Activated T-helper 1 cell treated with anti-CD3 and anti-CD28 coated beads, Interleukin-2, amount 50 U/mL, for 16 hours (primary cell): Measurements from ENCODE around the gene TRANK1.
"Not testable (repeated sequence)": the region's sequence is repeated elsewhere in the genome, so short reads cannot be mapped to it uniquely, and the experiment has no call there.

Source experiments
- DNase-seq, 2 donors: peaks; one replicate each; pipeline ENCODE4 v3.0.0-alpha.2; 2020; ENCODE audit warnings: low read depth in 1 of 2, low spot score in 1 of 2

The TRANK1 gene

DNA sequence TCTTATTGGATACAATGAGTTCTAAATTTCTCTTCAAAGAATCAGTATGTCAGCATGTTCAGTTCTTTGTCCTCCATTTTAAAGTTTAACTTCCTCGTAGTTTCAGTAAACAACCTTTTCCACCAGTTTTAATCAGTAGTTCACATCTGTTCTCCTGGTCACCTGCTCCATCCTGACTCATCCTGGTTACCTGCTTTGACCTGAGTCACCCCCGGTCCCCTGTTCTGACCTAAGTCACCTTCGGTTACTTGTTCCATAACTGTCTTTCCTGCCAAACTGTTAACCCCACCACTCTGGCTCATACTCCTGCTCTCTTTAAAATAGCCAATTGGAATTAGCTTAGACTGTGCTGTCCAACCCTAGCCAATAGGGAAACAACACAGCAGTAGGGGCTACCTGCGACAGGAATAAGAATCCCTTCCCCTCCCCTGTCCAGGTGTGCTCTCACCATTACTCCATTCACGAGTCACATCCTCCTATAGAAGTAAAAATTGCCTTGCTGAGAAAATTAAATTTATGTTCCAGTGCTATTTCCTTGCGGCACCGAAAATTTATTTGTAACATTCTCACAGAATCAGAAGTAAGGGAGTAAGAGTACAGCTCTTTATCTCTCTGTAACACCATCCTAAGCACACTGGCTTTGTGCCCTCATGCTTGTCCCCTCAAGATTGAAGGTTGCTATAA, 23.8 kb downstream of the TRANK1 start:
- no peak for DNase-seq

GRCh38 chr3:36919439-36920160, 25.3 kb downstream of the TRANK1 start:
- no peak for DNase-seq

- no peak for DNase-seq
Observed at GRCh38 chr3:36918050-36918449, 26.8 kb downstream of the TRANK1 start.

DNA sequence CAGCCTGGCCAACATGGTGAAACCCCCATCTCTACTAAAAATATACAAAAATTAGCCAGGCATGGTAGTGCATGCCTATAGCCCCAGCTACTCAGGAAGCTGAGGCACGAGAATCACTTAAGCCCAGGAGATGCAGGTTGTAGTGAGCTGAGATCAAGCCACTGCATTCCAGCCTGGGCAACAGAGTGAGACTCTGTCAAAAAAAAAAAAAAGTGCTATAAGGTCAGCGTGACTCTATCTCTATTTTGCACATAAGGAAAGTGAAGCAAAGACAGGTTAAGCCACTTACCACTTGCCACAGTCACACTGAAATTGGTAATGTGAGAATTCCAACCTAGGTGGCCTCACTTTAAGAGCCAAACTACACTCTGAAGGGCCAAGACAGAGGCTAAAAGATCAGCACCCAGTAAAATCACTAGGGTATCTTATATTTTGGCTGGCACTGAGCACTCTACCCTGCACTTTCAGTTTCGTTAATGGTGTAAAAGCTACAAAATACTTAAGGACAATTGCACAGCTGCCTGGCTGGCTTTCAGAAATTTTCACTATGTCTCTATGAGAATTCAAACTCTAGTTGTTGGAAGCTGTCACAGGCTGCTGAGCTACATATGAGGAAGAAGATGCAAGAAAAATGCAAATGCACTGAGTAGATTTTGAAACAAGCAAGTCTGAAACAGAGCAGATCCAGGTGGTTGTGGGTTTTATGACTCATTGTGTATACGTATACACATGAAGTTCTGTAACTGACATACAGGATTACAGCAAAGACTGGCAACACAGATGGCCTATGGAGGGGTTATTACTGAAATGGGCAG, 32.7 kb downstream of the TRANK1 start:
- no peak for DNase-seq

DNA sequence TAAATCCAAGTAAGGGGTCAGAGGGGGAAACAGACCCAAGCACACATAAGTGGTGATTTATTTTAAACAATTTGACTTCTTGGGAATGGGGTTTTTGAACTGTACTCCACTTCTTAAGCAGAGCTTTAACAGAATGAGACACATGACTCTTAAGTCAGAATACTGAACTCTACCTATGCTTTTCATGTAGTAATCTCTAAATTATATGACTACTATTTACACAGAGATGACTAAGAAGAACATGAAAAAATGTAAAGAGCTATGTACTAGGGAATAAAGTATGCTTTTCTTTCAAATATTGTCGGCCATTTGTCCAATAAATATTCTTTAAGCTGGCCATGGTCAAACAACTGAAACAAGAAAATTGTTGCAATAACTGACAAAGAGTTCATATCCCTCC, 35.2 kb downstream of the TRANK1 start:
- DNase-seq: no peak

GRCh38 chr3:36909181-36909580, 35.7 kb downstream of the TRANK1 start:
- DNase-seq: no peak

GRCh38 chr3:36908647-36909180, 36.1 kb downstream of the TRANK1 start:
- DNase-seq: no peak

GRCh38 chr3:36907911-36908646, 36.8 kb downstream of the TRANK1 start:
- DNase-seq: peak; percentile 34 to 52

DNA sequence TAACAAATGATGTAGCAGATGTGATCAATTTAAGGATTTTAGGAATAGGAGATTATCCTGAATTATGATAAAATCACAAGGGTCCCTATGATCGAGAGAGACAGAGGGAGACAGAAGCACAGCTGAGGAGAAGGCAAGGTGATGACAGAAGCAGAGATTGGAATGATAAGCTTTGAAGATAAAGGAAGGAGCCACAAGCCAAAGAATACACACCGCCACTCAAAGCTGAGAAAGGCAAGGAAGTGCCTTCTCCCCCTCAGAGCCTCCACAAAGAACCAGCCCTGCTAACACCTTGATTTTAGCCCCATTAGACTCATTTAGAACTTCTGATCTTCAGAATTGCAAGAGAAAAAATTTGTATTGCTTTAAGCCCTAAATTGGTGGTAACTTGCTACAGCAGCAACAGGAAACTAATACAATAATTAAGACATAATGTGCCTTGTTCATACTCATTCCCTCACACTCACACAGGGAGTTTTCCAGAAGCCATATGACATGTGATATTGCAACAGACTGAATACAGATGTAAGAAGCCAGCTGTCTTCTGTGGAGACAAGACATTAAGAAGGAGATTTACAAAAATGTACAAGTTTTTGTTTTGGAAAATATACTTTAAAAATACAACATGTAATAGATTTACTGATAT, 38.2 kb downstream of the TRANK1 start:
- DNase-seq: no peak

GRCh38 chr3:36905545-36905944, 39.3 kb downstream of the TRANK1 start:
- no peak for DNase-seq

- no peak for DNase-seq
Observed at GRCh38 chr3:36904641-36905040, 40.2 kb downstream of the TRANK1 start.

DNA sequence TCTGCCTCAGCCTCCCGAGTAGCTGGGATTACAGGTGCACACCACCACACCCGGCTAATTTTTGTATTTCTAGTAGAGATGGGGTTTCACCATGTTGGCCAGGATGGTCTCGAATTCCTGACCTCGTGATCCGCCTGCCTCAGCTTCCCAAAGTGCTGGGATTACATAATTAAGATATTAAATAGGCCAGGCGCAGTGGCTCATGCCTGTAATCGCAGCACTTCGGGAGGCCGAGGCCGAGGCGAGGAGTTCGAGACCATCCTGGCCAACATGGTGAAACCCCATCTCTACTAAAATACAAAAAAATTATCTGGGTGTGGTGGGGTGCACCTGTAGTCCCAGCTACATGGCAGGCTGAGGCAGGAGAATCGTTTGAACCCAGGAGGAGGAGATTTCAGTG, 40.8 kb downstream of the TRANK1 start:
- DNase-seq: not testable (repeated sequence)

GRCh38 chr3:36903119-36903882, 41.6 kb downstream of the TRANK1 start:
- no peak for DNase-seq

GRCh38 chr3:36901588-36901987, 43.3 kb downstream of the TRANK1 start:
- DNase-seq: no peak

DNA sequence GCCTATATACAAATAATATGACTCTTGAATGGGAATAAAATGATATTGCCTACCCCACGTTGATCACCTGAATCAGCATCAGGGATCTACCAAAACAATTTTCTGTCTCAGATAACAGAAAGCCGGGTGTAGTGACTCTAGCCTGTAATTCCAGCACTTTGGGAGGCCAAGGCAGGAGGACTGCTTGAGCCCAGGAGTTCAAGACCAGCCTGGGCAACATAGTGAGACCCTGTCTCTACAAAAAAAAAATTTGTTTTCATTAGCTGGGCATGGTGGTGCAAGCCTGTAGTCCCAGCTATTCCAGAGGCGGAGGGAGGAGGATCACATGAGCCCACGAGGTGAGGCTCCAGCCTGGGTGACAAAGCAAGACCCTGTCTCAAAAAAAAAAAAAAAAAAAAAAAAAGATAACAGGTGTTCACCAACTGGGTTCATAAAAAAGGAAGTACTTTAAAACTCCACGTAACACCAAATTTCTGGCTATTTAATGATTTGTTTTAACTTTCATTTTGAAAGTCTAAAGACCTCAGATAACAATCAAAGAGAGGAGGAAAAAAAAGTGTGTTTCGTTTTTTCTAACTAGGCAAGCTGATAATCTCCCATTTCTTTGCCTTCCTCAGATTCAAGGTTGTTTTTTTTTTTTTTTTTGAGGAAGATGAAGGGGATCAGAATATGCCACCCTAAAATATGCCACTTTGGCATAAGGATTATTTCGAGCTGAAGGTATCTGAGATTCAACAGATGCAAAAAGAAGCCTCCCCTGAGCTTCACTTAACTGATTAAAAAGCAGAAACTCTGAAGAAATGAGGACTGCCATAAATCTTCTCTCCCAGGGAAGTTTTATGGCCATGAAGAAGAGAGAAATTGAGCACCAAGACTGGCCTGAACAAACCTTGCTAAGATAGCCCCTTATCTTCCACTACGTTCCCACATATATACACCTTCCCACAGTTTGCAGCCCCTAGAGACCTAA, 44.1 kb downstream of the TRANK1 start:
- DNase-seq: no peak

DNA sequence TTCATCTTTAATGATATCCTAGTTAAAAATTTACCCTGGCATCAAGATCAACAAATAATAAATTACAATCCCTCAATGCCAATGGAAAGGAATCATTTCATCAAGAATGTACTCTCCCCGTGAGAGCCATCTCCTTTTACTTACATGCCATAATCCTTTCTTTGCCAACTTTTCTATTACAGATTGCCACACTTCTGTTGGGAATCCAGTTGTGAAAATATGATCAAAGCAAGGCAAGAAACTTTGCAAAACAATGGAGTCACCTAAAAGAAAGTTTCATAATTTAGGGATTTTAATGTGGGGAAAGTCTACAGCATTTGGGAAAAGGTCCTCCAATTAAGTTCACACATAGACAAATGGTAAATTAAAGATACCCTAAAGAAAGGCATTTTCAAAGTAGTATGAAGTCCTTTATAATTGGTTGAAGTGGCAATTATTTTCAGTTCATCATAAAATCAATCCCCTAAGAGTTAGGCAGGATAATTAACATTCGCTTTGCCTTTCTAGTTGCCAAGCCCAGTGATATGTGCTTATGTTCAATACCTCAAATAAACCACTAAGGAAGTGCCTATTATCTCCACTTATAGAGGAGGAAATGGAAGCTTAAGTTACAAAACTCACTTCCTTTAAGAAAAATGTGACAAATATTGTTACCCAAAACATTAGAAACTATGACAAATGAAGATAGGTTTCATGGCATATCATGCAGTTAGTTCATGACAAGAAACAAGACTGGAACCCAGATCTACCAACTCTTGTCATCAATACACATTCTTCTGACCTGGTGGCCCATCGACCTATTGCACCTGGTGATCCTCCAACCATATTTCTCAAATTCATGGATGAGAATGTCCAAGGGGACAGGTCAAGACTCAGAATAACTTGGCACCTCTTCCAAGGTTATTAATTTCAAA, 49.1 kb downstream of the TRANK1 start:
- DNase-seq: no peak

GRCh38 chr3:36894914-36895313, 49.9 kb downstream of the TRANK1 start:
- no peak for DNase-seq

DNA sequence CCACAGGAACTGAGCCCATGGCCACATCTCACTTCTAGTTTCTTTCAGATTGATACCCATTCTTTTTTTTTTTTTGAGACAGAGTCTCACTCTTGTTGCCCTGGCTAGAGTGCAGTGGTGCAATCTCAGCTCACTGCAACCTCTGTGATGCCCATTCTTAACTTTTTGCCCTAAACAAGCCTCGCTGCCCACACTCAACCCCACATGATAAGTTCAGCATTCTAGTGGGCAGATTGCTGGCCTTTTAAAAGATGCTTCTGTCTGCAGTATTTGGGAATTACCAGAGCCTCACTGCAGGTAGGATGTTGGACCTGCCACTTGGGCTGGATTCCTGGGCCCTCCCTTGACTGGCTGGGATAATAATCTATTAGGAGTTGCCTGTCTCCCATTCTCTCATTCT, 51.0 kb downstream of the TRANK1 start:
- no peak for DNase-seq
